Aorta (tissue), 4 donors: ENCODE data around the gene PLEKHM3. TPM values are rescaled to one million over a fixed set of nuclear protein-coding genes. Genes with fewer than 3 reads are reported as not detected.

ENCODE experiments used
- polyA plus RNA-seq, 2 donors: library from polyadenylated mRNA; stranded (reverse); fragments of 200-250 nt; gene quantifications; one replicate each; pipeline ENCODE4 v1.2.3, GENCODE V29; 2013
- total RNA-seq, 2 donors: library from RNA; stranded (reverse); fragmentation: NEBNext Ultra II Directional; extraction: Animal tissue kit (Norgen Biotek cat#: 25700); gene quantifications; one replicate each; pipeline ENCODE4 v1.2.1, GENCODE V29; 2021
- donor health status: healthy with polysubstance abuse.
- donor health status: Bipolar disorder and iron deficiency.
- donor health status: DM: no; HTN: no; CAD: no.
- donor health status: DM: yes; HTN: yes; CAD: no.

PLEKHM3 gene
- total and polyA plus RNA-seq, 4 donors = 2.8 to 18.9 (median 9.3) TPM

Other genes starting within 250 kb of the PLEKHM3 start
- not detected for gene CRYGD, start 99.0 kb upstream of the PLEKHM3 start, total RNA-seq
- not detected for gene CRYGD, start 99.0 kb upstream of the PLEKHM3 start, polyA plus RNA-seq
- not detected for gene CRYGC, start 104.3 kb upstream of the PLEKHM3 start, total RNA-seq
- gene CRYGC, start 104.3 kb upstream of the PLEKHM3 start, polyA plus RNA-seq = not detected
- gene CRYGB, start 120.6 kb upstream of the PLEKHM3 start, total RNA-seq = not detected
- not detected for gene CRYGB, start 120.6 kb upstream of the PLEKHM3 start, polyA plus RNA-seq
- gene CRYGA, start 138.1 kb upstream of the PLEKHM3 start, total RNA-seq = not detected
- not detected for gene CRYGA, start 138.1 kb upstream of the PLEKHM3 start, polyA plus RNA-seq
- not detected for gene C2orf80, start 164.5 kb upstream of the PLEKHM3 start, total RNA-seq
- gene C2orf80, start 164.5 kb upstream of the PLEKHM3 start, polyA plus RNA-seq = not detected
- 10 to 100 TPM; 46.4 to 63.1 TPM for gene IDH1, start 229.5 kb upstream of the PLEKHM3 start, total RNA-seq
- 10 to 100 TPM; 25.1 to 78.4 TPM for gene IDH1, start 229.5 kb upstream of the PLEKHM3 start, polyA plus RNA-seq
- gene PIKFYVE, start 240.7 kb upstream of the PLEKHM3 start, total RNA-seq = 10 to 100 TPM; 31.9 to 42.6 TPM
- 1 to 10 TPM; 5.5 to 6.8 TPM for gene PIKFYVE, start 240.7 kb upstream of the PLEKHM3 start, polyA plus RNA-seq